GM12878 (cell line): Measurements from ENCODE around the gene ZNF839. TPM values are rescaled to one million over a fixed set of nuclear protein-coding genes. Genes with fewer than 3 reads are reported as not detected.

Source experiments
- ATAC-seq: fragments of 200-7000 bp; cut with Tn5 transposase; 3 replicates; pipeline ENCODE4 v1.9.1; 2020; ENCODE audit warnings: mild to moderate bottlenecking, moderate library complexity
- BruUV-seq: library from RNA; stranded (reverse); fragments of 400-500 nt; replicated peaks from 2 replicates; lab custom pipeline; 2021; lab: Mats Ljungman, UMichigan
- CTCF ChIA-PET: fragments of 300-600 bp; sonication (Branson Sonifier 250); formaldehyde crosslinking; extraction: SDS; loops from one replicate; lab custom pipeline; 2021; ENCODE audit warnings: inconsistent platforms; lab: Yijun Ruan, JAX
- POLR2A ChIA-PET: fragments of 350-600 bp; formaldehyde crosslinking; extraction: SDS; loops from one replicate; lab custom pipeline; 2021; ENCODE audit warnings: inconsistent platforms; lab: Charles Lee
- RAD21 ChIA-PET: fragments of 300-600 bp; sonication (Branson Sonifier 250); formaldehyde crosslinking; loops from one replicate; lab custom pipeline; 2023; ENCODE audit warnings: antibody characterized with exemption; ENCODE audit not compliant: unreplicated experiment; lab: Charles Lee
- SMC1A ChIA-PET: fragments of 300-600 bp; sonication (Branson Sonifier 250); formaldehyde crosslinking; loops from one replicate; lab custom pipeline; 2023; ENCODE audit not compliant: unreplicated experiment, uncharacterized antibody; lab: Charles Lee
- DNase-seq: peaks from one replicate; pipeline ENCODE4 v3.0.0-alpha.2; 2011; ENCODE audit warnings: low read depth, low spot score
- FAIRE-seq: peaks from 3 replicates; lab custom pipeline; 2011; peaks lifted over from hg19 to GRCh38; lab: Jason Lieb, UNC
- H2AFZ ChIP-seq: 2 replicates; pipeline ENCODE4 v1.6.0; 2011; ENCODE audit warnings: low read depth, low read length, control low read depth; ENCODE audit not compliant: control insufficient read depth
- H3K27ac ChIP-seq: 2 replicates; pipeline ENCODE4 v1.5.1; 2011; ENCODE audit warnings: control low read depth; ENCODE audit not compliant: control insufficient read depth, insufficient read depth
- H3K27me3 ChIP-seq, 2 experiments: replicated peaks in 1 of 2; 2 replicates each; pipeline versions ENCODE4 v1.6.0 to v1.6.1; 2011; ENCODE audit warnings: low read length in 1 of 2; ENCODE audit not compliant: control insufficient read depth in 2 of 2, insufficient read depth in 2 of 2
- H3K36me3 ChIP-seq, 2 experiments: 2 replicates each; pipeline ENCODE4 v1.5.1; 2011; ENCODE audit warnings: low read length in 1 of 2; ENCODE audit not compliant: control insufficient read depth in 2 of 2, insufficient read depth in 2 of 2
- H3K4me1 ChIP-seq: 2 replicates; pipeline ENCODE4 v1.6.1; 2011; ENCODE audit warnings: mild to moderate bottlenecking, low read length, moderate library complexity, mixed read lengths; ENCODE audit not compliant: control insufficient read depth, insufficient read depth
- H3K4me2 ChIP-seq: 2 replicates; pipeline ENCODE4 v1.6.0; 2011; ENCODE audit warnings: control low read depth; ENCODE audit not compliant: control insufficient read depth, insufficient read depth
- H3K4me3 ChIP-seq: fragments of 200-600 bp; sonication (generic); 2 replicates; pipeline ENCODE4 v1.5.1; 2016
- H3K79me2 ChIP-seq: 2 replicates; pipeline ENCODE4 v1.6.0; 2011; ENCODE audit warnings: low read length; ENCODE audit not compliant: control insufficient read depth, insufficient read depth
- H3K9ac ChIP-seq: 2 replicates; pipeline ENCODE4 v1.8.0; 2011; ENCODE audit warnings: low read length, control low read depth, mixed read lengths; ENCODE audit not compliant: control insufficient read depth, insufficient read depth
- H3K9me3 ChIP-seq: replicated peaks from 3 replicates; pipeline ENCODE4 v1.5.1; 2011; ENCODE audit warnings: mild to moderate bottlenecking, low read length; ENCODE audit not compliant: control insufficient read depth, insufficient read depth
- H4K20me1 ChIP-seq: 2 replicates; pipeline ENCODE4 v1.6.0; 2011; ENCODE audit not compliant: control insufficient read depth, insufficient read depth
- CEBPZ ChIP-seq: fragments of 150-350 bp; IDR thresholded peaks from 2 replicates; pipeline ENCODE4 v1.6.1; 2016; ENCODE audit warnings: low read depth, low read length
- CREM ChIP-seq: IDR thresholded peaks from 2 replicates; pipeline ENCODE4 v1.6.1; 2014; ENCODE audit warnings: antibody characterized with exemption, low read depth
- GABPA ChIP-seq: IDR thresholded peaks from 2 replicates; pipeline ENCODE4 v1.6.1; 2014; ENCODE audit warnings: antibody characterized with exemption, low read depth, mild to moderate bottlenecking, inconsistent platforms
- KDM1A ChIP-seq: fragments of 200-600 bp; sonication (generic); IDR thresholded peaks from 2 replicates; pipeline ENCODE4 v1.6.1; 2016; ENCODE audit warnings: borderline replicate concordance
- NKRF ChIP-seq: fragments of 450-650 bp; conservative IDR thresholded peaks from 2 replicates; pipeline ENCODE4 v1.6.1; 2017; ENCODE audit warnings: mild to moderate bottlenecking, moderate library complexity
- PKNOX1 ChIP-seq: fragments of 450-650 bp; IDR thresholded peaks from 2 replicates; pipeline ENCODE4 v1.6.1; 2016; ENCODE audit warnings: mild to moderate bottlenecking
- RUNX3 ChIP-seq: IDR thresholded peaks from 2 replicates; pipeline ENCODE4 v1.6.1; 2012; ENCODE audit warnings: low read length, inconsistent platforms
- SMAD5 ChIP-seq: IDR thresholded peaks from 2 replicates; pipeline ENCODE4 v1.6.1; 2016; ENCODE audit warnings: antibody characterized with exemption, low read depth
- TCF7 ChIP-seq: IDR thresholded peaks from 2 replicates; pipeline ENCODE4 v1.6.1; 2014; ENCODE audit warnings: antibody characterized with exemption, borderline replicate concordance
- WRNIP1 ChIP-seq: IDR thresholded peaks from 2 replicates; pipeline ENCODE4 v1.6.1; 2011; ENCODE audit warnings: low read depth, low read length, improper control_type of control experiment, borderline replicate concordance
- WGBS: methylation state at CpG from one replicate; pipeline ENCODE4 v1.1.6; 2016; ENCODE audit warnings: low lambda C conversion rate; ENCODE audit not compliant: insufficient replicate concordance, insufficient coverage; ENCODE audit errors: missing lambda C conversion rate; 5-methylcytosine and 5-hydroxymethylcytosine counted together
- in situ Hi-C: fragments of 300-500 bp; cut with MboI; formaldehyde crosslinking; loops from 9 replicates; pipeline ENCODE4 v1.14.3; 2018; ENCODE audit warnings: mixed read lengths
- intact Hi-C: fragments of 100-400 bp; cut with micrococcal nuclease; formaldehyde crosslinking; loops from one replicate; pipeline ENCODE4 v1.14.2; 2022; ENCODE audit not compliant: unreplicated experiment
- polyA plus RNA-seq, 11 experiments: library from polyadenylated mRNA; depleted of rRNA in 4 of 11; unstranded in 6 of 11; stranded (reverse) in 5 of 11; fragments of >200 nt; fragmentation: Nextera tagmentation in 4 of 11; fragmentation: Illumina TruSeq in 1 of 11; extraction: Ambion mirVana in 4 of 11; extraction: Trizol in 1 of 11; gene quantifications; 1 replicate in 1 of 11; 2 replicates in 10 of 11; pipeline versions ENCODE4 v1.2.1 to v1.2.3, GENCODE V29; 2011 to 2016; ENCODE audit warnings: inconsistent platforms in 2 of 11, missing spikeins in 2 of 11, low read depth in 1 of 11
- total RNA-seq, 4 experiments: library from RNA; depleted of rRNA in 3 of 4; stranded (reverse); fragments of >200 nt in 3 of 4; fragmentation: Illumina TruSeq in 1 of 4; extraction: Trizol in 1 of 4; gene quantifications; 2 replicates each; pipeline versions ENCODE4 v1.2.1 to v1.2.3, GENCODE V29; 2013 to 2021
- TF ChIP-seq, protein P1 (sequence below): IDR thresholded peaks from 2 replicates; pipeline ENCODE4 v1.6.1; 2011; ENCODE audit warnings: low read depth, low read length, improper control_type of control experiment, borderline replicate concordance
- TF ChIP-seq, protein P2 (sequence below): IDR thresholded peaks from 2 replicates; pipeline ENCODE4 v1.6.1; 2012; ENCODE audit warnings: low read depth, low read length, improper control_type of control experiment

The ZNF839 gene
- total and polyA plus RNA-seq, 10 of the 15 experiments (the other 5 are each of a cell fraction or from before 2014, with no cell fraction given) = 1.4 to 14.4 (median 8.6) TPM

DNA sequence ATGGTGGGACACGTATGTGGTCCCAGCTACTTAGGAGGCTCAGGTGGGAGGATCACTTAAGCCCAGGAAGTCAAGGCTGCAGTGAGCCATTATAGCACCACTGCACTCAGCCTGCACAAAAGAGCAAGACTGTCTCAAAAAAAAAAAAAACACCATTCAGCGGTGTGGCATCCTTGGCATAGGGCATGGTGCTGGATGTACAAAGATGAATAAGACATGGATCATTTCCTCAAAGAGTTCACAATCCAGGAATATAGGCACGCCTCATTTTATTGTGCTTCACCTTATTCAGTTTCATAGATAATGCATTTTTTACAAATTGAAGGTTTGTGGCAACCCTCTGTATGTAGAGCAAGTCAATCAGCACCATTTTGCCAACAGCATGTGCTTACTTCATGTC, 36.7 kb downstream of the ZNF839 start (continued):
- TF ChIP-seq, protein P1, sequence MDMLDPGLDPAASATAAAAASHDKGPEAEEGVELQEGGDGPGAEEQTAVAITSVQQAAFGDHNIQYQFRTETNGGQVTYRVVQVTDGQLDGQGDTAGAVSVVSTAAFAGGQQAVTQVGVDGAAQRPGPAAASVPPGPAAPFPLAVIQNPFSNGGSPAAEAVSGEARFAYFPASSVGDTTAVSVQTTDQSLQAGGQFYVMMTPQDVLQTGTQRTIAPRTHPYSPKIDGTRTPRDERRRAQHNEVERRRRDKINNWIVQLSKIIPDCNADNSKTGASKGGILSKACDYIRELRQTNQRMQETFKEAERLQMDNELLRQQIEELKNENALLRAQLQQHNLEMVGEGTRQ = no peak

GRCh38 chr14:102359341-102359740, 39.8 kb downstream of the ZNF839 start:
- TF ChIP-seq CEBPZ (no peak), TCF7 (no peak), PKNOX1 (no peak), KDM1A (no peak), GABPA (no peak), CREM (no peak), NKRF (no peak), WRNIP1 (no peak), RUNX3 (no peak), SMAD5 (no peak)
- TF ChIP-seq, protein P2, sequence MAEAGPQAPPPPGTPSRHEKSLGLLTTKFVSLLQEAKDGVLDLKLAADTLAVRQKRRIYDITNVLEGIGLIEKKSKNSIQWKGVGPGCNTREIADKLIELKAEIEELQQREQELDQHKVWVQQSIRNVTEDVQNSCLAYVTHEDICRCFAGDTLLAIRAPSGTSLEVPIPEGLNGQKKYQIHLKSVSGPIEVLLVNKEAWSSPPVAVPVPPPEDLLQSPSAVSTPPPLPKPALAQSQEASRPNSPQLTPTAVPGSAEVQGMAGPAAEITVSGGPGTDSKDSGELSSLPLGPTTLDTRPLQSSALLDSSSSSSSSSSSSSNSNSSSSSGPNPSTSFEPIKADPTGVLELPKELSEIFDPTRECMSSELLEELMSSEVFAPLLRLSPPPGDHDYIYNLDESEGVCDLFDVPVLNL = no peak
- peaks cover 19% of the 10 kb centered on the region for H3K79me2 ChIP-seq
- POLR2A ChIA-PET = interaction anchor here (1.0 to 1.3 kb wide), 2 partner anchors 9 kb away, joined by 3 to 5 read pairs; no protein-coding TSS in a partner anchor
- CTCF ChIA-PET = no interaction called here
- SMC1A ChIA-PET = no interaction called here
- no peaks in the 10 kb centered on the region for H3K9me3 ChIP-seq
- H3K4me2 ChIP-seq = no peak overlapping the region
- H3K27me3 ChIP-seq = no peaks in the 10 kb centered on the region
- H2AFZ ChIP-seq = no peak overlapping the region
- H3K36me3 ChIP-seq = peaks cover 2 to 20% of the 10 kb centered on the region in 2 experiments
- in situ Hi-C loops = no loop called here
- intact Hi-C loops = no loop called here
- peaks cover 8% of the 10 kb centered on the region; the same call in 1 of the 2 replicates for H3K4me1 ChIP-seq
- DNase-seq (no peak), FAIRE-seq (no peak), ATAC-seq (no peak)
- H3K27ac ChIP-seq = no peak overlapping the region
- RAD21 ChIA-PET = no interaction called here
- no peak overlapping the region for H3K4me3 ChIP-seq
- H3K9ac ChIP-seq = no peak overlapping the region
- BruUV-seq = no TSS peak
- H4K20me1 ChIP-seq = no peaks in the 10 kb centered on the region
- 98% methylated on average over 2 of the region's 2 CpGs for WGBS
